Measurements from ENCODE around the gene LSM7. TPM values are rescaled to one million over a fixed set of nuclear protein-coding genes. Genes with fewer than 3 reads are reported as not detected.

The LSM7 gene
- total RNA-seq, 4 donors from 2014 or later = 97.8 to 163 (median 128) TPM

GRCh38 chr19:2326699-2327360 lies 1.6 kb downstream of the LSM7 start:
- Histone ChIP-seq H3K4me1 (peaks cover 22 to 57% (median 37%) of the 10 kb centered on the region in 3 donors), H3K27me3 (no peaks in the 10 kb centered on the region), H3K27ac (peak overlapping the region in 3 of 4 donors; percentile 83 to 91 (median 83)), H3K9me3 (no peaks in the 10 kb centered on the region), H3K36me3 (peaks cover 7 to 49% (median 16%) of the 10 kb centered on the region in 3 donors), H3K4me3 (peak overlapping the region in 2 of 4 donors; percentile 81 to 94)
- intact Hi-C loops (cut with DNase I) = loop anchor here (5.0 kb wide), 1 partner anchor 55 kb away; no protein-coding TSS in a partner anchor
- WGBS, 2 donors = 88 to 89% methylated on average over 8 to 10 of the region's 16 CpGs
- DNase-seq = no peak
- TF ChIP-seq POLR2A (IDR thresholded peaks at IDR 0.05) = no peak

- peaks cover 7 to 62% (median 16%) of the 10 kb centered on the region in 3 donors for H3K36me3 ChIP-seq
- no peak for DNase-seq
- intact Hi-C loops (cut with DNase I) = loop anchor here (5.0 kb wide), 1 partner anchor 53 kb away; no protein-coding TSS in a partner anchor
- H3K27me3 ChIP-seq = no peaks in the 10 kb centered on the region
- no peak overlapping the region for H3K4me3 ChIP-seq
- TF ChIP-seq POLR2A (IDR thresholded peaks at IDR 0.05) (no peak), CTCF (IDR thresholded peaks at IDR 0.05) (no peak)
- no peaks in the 10 kb centered on the region for H3K9me3 ChIP-seq
- peaks cover 22 to 44% (median 26%) of the 10 kb centered on the region in 3 donors for H3K4me1 ChIP-seq
- WGBS, 2 donors = 67 to 82% methylated on average over 10 to 12 of the region's 29 CpGs
- H3K27ac ChIP-seq = no peak overlapping the region
These were observed 2.9 kb downstream of the LSM7 start for GRCh38 chr19:2325281-2326046.

- no peak for TF ChIP-seq CTCF (IDR thresholded peaks at IDR 0.05)
- TF ChIP-seq POLR2A (IDR thresholded peaks at IDR 0.05) = no peak
- Histone ChIP-seq H3K36me3 (peaks cover 7 to 62% (median 16%) of the 10 kb centered on the region in 3 donors), H3K4me3 (no peak overlapping the region), H3K27me3 (no peaks in the 10 kb centered on the region), H3K9me3 (no peaks in the 10 kb centered on the region), H3K27ac (no peak overlapping the region), H3K4me1 (peaks cover 16 to 33% (median 19%) of the 10 kb centered on the region in 3 donors)
- WGBS, 2 donors = 74 to 90% methylated on average over 19 to 32 of the region's 34 CpGs
- intact Hi-C loops (cut with DNase I) = no loop called here
- no peak for DNase-seq
These were observed 4.0 kb downstream of the LSM7 start for GRCh38 chr19:2324220-2324948.

GRCh38 chr19:2323707-2324106 lies 4.7 kb downstream of the LSM7 start:
- intact Hi-C loops (cut with DNase I) = no loop called here
- H3K27ac ChIP-seq = no peak overlapping the region
- H3K4me1 ChIP-seq = peaks cover 11 to 26% (median 14%) of the 10 kb centered on the region in 3 donors
- H3K4me3 ChIP-seq = no peak overlapping the region
- no peaks in the 10 kb centered on the region for H3K9me3 ChIP-seq
- no peaks in the 10 kb centered on the region for H3K27me3 ChIP-seq
- no peak for DNase-seq
- peaks cover 7 to 62% (median 16%) of the 10 kb centered on the region in 3 donors for H3K36me3 ChIP-seq
- TF ChIP-seq POLR2A (IDR thresholded peaks at IDR 0.05) (no peak), CTCF (IDR thresholded peaks at IDR 0.05) (no peak)
- WGBS, 2 donors = 83 to 95% methylated on average over 17 to 19 of the region's 19 CpGs

- no peak for DNase-seq
- intact Hi-C loops (cut with DNase I) = no loop called here
- H3K36me3 ChIP-seq = peaks cover 7 to 60% (median 16%) of the 10 kb centered on the region in 3 donors
- no peak overlapping the region for H3K27ac ChIP-seq
- no peak overlapping the region for H3K4me3 ChIP-seq
- peaks cover 2 to 13% (median 3%) of the 10 kb centered on the region in 3 donors for H3K4me1 ChIP-seq
- H3K9me3 ChIP-seq = no peaks in the 10 kb centered on the region
- WGBS, 2 donors = 64 to 86% methylated on average over 2 to 12 of the region's 39 CpGs
- TF ChIP-seq CTCF (IDR thresholded peaks at IDR 0.05) (no peak), POLR2A (IDR thresholded peaks at IDR 0.05) (no peak)
- H3K27me3 ChIP-seq = no peaks in the 10 kb centered on the region
These were observed 6.7 kb downstream of the LSM7 start for GRCh38 chr19:2321565-2322283.
